Measurements from ENCODE around the gene TRIM58. TPM values are rescaled to one million over a fixed set of nuclear protein-coding genes. Genes with fewer than 3 reads are reported as not detected.

The TRIM58 gene
- polyA plus RNA-seq, 1 donor (not counting 4 experiments of a cell fraction or from before 2014, with no cell fraction given) = 0.14 TPM

DNA sequence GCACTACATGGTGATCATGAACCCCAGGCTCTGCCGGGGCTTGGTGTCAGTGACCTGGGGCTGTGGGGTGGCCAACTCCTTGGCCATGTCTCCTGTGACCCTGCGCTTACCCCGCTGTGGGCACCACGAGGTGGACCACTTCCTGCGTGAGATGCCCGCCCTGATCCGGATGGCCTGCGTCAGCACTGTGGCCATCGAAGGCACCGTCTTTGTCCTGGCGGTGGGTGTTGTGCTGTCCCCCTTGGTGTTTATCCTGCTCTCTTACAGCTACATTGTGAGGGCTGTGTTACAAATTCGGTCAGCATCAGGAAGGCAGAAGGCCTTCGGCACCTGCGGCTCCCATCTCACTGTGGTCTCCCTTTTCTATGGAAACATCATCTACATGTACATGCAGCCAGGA is 39.0 kb downstream of the TRIM58 start:
- no peak for TF ChIP-seq EZH2 (IDR thresholded peaks at IDR 0.05; ENCODE audit: low read length)
- TF ChIP-seq, protein P1, sequence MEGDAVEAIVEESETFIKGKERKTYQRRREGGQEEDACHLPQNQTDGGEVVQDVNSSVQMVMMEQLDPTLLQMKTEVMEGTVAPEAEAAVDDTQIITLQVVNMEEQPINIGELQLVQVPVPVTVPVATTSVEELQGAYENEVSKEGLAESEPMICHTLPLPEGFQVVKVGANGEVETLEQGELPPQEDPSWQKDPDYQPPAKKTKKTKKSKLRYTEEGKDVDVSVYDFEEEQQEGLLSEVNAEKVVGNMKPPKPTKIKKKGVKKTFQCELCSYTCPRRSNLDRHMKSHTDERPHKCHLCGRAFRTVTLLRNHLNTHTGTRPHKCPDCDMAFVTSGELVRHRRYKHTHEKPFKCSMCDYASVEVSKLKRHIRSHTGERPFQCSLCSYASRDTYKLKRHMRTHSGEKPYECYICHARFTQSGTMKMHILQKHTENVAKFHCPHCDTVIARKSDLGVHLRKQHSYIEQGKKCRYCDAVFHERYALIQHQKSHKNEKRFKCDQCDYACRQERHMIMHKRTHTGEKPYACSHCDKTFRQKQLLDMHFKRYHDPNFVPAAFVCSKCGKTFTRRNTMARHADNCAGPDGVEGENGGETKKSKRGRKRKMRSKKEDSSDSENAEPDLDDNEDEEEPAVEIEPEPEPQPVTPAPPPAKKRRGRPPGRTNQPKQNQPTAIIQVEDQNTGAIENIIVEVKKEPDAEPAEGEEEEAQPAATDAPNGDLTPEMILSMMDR (optimal IDR thresholded peaks at IDR 0.05 in 1 of 3, IDR thresholded peaks at IDR 0.05 in 1 of 3, conservative IDR thresholded peaks at IDR 0.05 in 1 of 3; ENCODE audit: extremely low read depth in 1 of 3, insufficient read depth in 2 of 3, low read length in 3 of 3) = no peak
- FAIRE-seq (no peak), DNase-seq (ENCODE audit: low read depth, low spot score) (no peak)
- H3K36me3 ChIP-seq (ENCODE audit: control insufficient read depth in 2 of 2, extremely low read depth in 1 of 2, insufficient read depth in 2 of 2, low read length in 2 of 2) = no peaks in the 10 kb centered on the region
- H2AFZ ChIP-seq (ENCODE audit: control insufficient read depth, low read length) = no peak overlapping the region
- dilution Hi-C loops (cut with MboI; ENCODE audit: extremely low pct_ligation_motif_present, low sequenced_read_pairs) = no loop called here
- H3K27ac ChIP-seq (ENCODE audit: control insufficient read depth, insufficient read depth, low read length) = no peak overlapping the region
- H3K4me3 ChIP-seq (ENCODE audit: control insufficient read depth in 2 of 3, extremely low read depth in 1 of 3, insufficient read depth in 2 of 3, low read depth in 1 of 3, low read length in 3 of 3) = no peak overlapping the region
- H3K9me1 ChIP-seq (ENCODE audit: control insufficient read depth, extremely low read depth, insufficient read depth, low read length) = no peaks in the 10 kb centered on the region
- no peaks in the 10 kb centered on the region for H3K79me2 ChIP-seq (ENCODE audit: control insufficient read depth, insufficient read depth, low read length)
- H3K27me3 ChIP-seq (ENCODE audit: control insufficient read depth, extremely low read depth, insufficient read depth, low read length) = no peaks in the 10 kb centered on the region
- H3K4me1 ChIP-seq (ENCODE audit: control insufficient read depth, extremely low read depth, insufficient read depth, low read length) = no peaks in the 10 kb centered on the region
- no peaks in the 10 kb centered on the region for H4K20me1 ChIP-seq (ENCODE audit: control insufficient read depth, extremely low read depth, insufficient read depth, low read length)
- H3K9me3 ChIP-seq (ENCODE audit: control insufficient read depth, low read depth, low read length) = peaks cover 3% of the 10 kb centered on the region
- no peak overlapping the region for H3K9ac ChIP-seq (ENCODE audit: control insufficient read depth, extremely low read depth, insufficient read depth, low read length)
- no peak overlapping the region for H3K4me2 ChIP-seq (ENCODE audit: control insufficient read depth, extremely low read depth, insufficient read depth, low read depth, low read length)

DNA sequence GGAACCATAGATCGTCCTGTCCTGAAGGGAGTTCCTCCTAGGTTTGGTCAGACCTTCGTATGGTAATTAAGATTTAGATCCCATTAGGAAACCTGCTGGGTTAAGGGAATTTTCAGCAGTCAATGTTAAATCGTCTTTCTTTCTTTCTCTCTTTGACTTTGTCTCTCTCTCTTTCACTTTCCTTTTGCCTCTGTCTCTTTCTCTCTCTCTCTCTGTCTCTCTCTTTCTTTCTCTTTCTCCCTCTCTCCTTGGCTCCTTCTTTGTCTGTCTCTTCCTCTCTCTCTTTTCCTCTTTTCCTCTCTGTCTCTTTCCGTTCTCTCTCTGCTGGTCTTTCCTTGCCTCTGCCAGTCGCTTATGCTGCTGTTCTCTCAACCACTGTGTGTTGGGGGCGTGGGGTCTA is 47.1 kb downstream of the TRIM58 start:
- no peak overlapping the region for H3K4me3 ChIP-seq (ENCODE audit: control insufficient read depth in 2 of 3, extremely low read depth in 1 of 3, insufficient read depth in 2 of 3, low read depth in 1 of 3, low read length in 3 of 3)
- H2AFZ ChIP-seq (ENCODE audit: control insufficient read depth, low read length) = no peak overlapping the region
- no peak overlapping the region for H3K4me2 ChIP-seq (ENCODE audit: control insufficient read depth, extremely low read depth, insufficient read depth, low read depth, low read length)
- H3K27ac ChIP-seq (ENCODE audit: control insufficient read depth, insufficient read depth, low read length) = no peak overlapping the region
- no peaks in the 10 kb centered on the region for H3K79me2 ChIP-seq (ENCODE audit: control insufficient read depth, insufficient read depth, low read length)
- no peaks in the 10 kb centered on the region for H3K36me3 ChIP-seq (ENCODE audit: control insufficient read depth in 2 of 2, extremely low read depth in 1 of 2, insufficient read depth in 2 of 2, low read length in 2 of 2)
- no peaks in the 10 kb centered on the region for H4K20me1 ChIP-seq (ENCODE audit: control insufficient read depth, extremely low read depth, insufficient read depth, low read length)
- no peaks in the 10 kb centered on the region for H3K27me3 ChIP-seq (ENCODE audit: control insufficient read depth, extremely low read depth, insufficient read depth, low read length)
- H3K9ac ChIP-seq (ENCODE audit: control insufficient read depth, extremely low read depth, insufficient read depth, low read length) = no peak overlapping the region
- FAIRE-seq (no peak), DNase-seq (ENCODE audit: low read depth, low spot score) (no peak)
- TF ChIP-seq, protein P1 (optimal IDR thresholded peaks at IDR 0.05 in 1 of 3, IDR thresholded peaks at IDR 0.05 in 1 of 3, conservative IDR thresholded peaks at IDR 0.05 in 1 of 3; ENCODE audit: extremely low read depth in 1 of 3, insufficient read depth in 2 of 3, low read length in 3 of 3) = no peak
- TF ChIP-seq EZH2 (IDR thresholded peaks at IDR 0.05; ENCODE audit: low read length) = no peak
- no peaks in the 10 kb centered on the region for H3K9me1 ChIP-seq (ENCODE audit: control insufficient read depth, extremely low read depth, insufficient read depth, low read length)
- dilution Hi-C loops (cut with MboI; ENCODE audit: extremely low pct_ligation_motif_present, low sequenced_read_pairs) = no loop called here
- no peaks in the 10 kb centered on the region for H3K9me3 ChIP-seq (ENCODE audit: control insufficient read depth, low read depth, low read length)
- no peaks in the 10 kb centered on the region for H3K4me1 ChIP-seq (ENCODE audit: control insufficient read depth, extremely low read depth, insufficient read depth, low read length)
